ENCODE data around the gene TTC9B.

TTC9B gene

DNA sequence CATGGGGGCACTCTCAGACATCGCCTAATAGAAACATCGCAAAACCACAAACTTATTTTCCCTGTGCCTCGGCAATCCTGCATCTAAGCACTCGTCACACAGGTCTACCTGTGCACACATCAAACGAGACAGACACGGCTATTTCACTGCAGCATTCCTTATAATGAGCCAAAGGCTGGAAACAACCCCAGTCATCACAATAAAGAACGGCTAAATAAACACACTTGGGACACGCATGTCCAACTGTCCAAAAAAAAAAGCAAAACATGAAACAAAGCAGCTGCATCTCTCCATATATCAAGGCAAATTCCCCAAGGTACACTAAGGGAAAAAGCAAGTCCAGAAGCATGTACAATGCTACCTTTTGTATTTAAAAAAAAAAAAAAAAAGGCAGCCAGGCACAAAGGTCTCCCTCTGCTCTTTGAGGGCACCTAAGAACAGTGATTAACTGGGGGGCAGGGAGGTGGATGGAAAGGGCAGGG is 35.5 kb upstream of the TTC9B start (continued):
- TF ChIP-seq TSHZ2 (CRISPR knock-in tag; IDR thresholded peaks at IDR 0.05) (no peak), ZC3H10 (CRISPR knock-in tag; IDR thresholded peaks at IDR 0.05) (no peak)
- TF ChIP-seq, protein P1, sequence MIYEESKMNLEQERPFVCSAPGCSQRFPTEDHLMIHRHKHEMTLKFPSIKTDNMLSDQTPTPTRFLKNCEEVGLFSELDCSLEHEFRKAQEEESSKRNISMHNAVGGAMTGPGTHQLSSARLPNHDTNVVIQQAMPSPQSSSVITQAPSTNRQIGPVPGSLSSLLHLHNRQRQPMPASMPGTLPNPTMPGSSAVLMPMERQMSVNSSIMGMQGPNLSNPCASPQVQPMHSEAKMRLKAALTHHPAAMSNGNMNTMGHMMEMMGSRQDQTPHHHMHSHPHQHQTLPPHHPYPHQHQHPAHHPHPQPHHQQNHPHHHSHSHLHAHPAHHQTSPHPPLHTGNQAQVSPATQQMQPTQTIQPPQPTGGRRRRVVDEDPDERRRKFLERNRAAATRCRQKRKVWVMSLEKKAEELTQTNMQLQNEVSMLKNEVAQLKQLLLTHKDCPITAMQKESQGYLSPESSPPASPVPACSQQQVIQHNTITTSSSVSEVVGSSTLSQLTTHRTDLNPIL (CRISPR knock-in tag; IDR thresholded peaks at IDR 0.05; ENCODE audit: low read depth): no peak

DNA sequence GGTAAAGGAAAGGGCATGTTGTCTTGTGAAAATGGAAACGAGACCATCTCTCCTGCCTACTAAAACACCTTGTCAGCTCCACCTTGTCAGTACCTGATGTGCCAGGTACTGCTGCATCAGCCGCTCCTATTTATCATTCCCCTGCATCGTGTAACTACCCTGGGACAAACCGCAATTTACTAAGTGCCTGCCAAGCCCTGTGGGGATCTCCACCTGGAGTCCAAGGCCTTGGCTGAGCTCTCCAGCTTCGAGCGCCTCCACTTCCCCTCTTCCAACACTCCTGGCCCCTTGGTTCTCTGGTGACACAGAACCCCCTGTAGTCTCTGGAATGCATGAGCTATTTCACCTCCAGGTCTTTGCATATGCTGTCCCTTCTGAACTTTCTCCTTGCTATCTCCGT is 34.2 kb upstream of the TTC9B start:
- ATAC-seq: no peak
- no peak for TF ChIP-seq ZNF70 (CRISPR knock-in tag; IDR thresholded peaks at IDR 0.05)
- TF ChIP-seq ZNF565 (CRISPR knock-in tag; conservative IDR thresholded peaks at IDR 0.05; ENCODE audit: low read depth): no peak
- TF ChIP-seq, protein P2, sequence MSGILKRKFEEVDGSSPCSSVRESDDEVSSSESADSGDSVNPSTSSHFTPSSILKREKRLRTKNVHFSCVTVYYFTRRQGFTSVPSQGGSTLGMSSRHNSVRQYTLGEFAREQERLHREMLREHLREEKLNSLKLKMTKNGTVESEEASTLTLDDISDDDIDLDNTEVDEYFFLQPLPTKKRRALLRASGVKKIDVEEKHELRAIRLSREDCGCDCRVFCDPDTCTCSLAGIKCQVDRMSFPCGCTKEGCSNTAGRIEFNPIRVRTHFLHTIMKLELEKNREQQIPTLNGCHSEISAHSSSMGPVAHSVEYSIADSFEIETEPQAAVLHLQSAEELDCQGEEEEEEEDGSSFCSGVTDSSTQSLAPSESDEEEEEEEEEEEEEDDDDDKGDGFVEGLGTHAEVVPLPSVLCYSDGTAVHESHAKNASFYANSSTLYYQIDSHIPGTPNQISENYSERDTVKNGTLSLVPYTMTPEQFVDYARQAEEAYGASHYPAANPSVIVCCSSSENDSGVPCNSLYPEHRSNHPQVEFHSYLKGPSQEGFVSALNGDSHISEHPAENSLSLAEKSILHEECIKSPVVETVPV (CRISPR knock-in tag; IDR thresholded peaks at IDR 0.05): no peak
- TF ChIP-seq SNAI2 (CRISPR knock-in tag; IDR thresholded peaks at IDR 0.05): no peak
- no peak for TF ChIP-seq POU6F1 (CRISPR knock-in tag; IDR thresholded peaks at IDR 0.05; ENCODE audit: borderline replicate concordance, low read depth)
- TF ChIP-seq ZFP3 (CRISPR knock-in tag; IDR thresholded peaks at IDR 0.05): no peak
- no peak for TF ChIP-seq RARB (CRISPR knock-in tag; IDR thresholded peaks at IDR 0.05)
- no peak for TF ChIP-seq ISL1 (CRISPR knock-in tag; IDR thresholded peaks at IDR 0.05)
- TF ChIP-seq TSHZ2 (CRISPR knock-in tag; IDR thresholded peaks at IDR 0.05): no peak
- TF ChIP-seq ESRRG (CRISPR knock-in tag; IDR thresholded peaks at IDR 0.05): no peak
- no peak for TF ChIP-seq BACH2 (CRISPR knock-in tag; IDR thresholded peaks at IDR 0.05; ENCODE audit: borderline replicate concordance)
- TF ChIP-seq, protein P1 (CRISPR knock-in tag; IDR thresholded peaks at IDR 0.05; ENCODE audit: low read depth): no peak
- no peak for TF ChIP-seq TOX (CRISPR knock-in tag; IDR thresholded peaks at IDR 0.05; ENCODE audit: borderline replicate concordance)
- TF ChIP-seq OSR1 (CRISPR knock-in tag; IDR thresholded peaks at IDR 0.05): no peak
- no peak for TF ChIP-seq PPARA (CRISPR knock-in tag; IDR thresholded peaks at IDR 0.05; ENCODE audit: borderline replicate concordance)
- TF ChIP-seq ZNF8 (CRISPR knock-in tag; IDR thresholded peaks at IDR 0.05): no peak
- no peak for TF ChIP-seq ARNTL (CRISPR knock-in tag; IDR thresholded peaks at IDR 0.05; ENCODE audit: borderline replicate concordance, low read depth)
- no peak for TF ChIP-seq TCF4 (CRISPR knock-in tag; IDR thresholded peaks at IDR 0.05; ENCODE audit: borderline replicate concordance)
- TF ChIP-seq, protein P3, sequence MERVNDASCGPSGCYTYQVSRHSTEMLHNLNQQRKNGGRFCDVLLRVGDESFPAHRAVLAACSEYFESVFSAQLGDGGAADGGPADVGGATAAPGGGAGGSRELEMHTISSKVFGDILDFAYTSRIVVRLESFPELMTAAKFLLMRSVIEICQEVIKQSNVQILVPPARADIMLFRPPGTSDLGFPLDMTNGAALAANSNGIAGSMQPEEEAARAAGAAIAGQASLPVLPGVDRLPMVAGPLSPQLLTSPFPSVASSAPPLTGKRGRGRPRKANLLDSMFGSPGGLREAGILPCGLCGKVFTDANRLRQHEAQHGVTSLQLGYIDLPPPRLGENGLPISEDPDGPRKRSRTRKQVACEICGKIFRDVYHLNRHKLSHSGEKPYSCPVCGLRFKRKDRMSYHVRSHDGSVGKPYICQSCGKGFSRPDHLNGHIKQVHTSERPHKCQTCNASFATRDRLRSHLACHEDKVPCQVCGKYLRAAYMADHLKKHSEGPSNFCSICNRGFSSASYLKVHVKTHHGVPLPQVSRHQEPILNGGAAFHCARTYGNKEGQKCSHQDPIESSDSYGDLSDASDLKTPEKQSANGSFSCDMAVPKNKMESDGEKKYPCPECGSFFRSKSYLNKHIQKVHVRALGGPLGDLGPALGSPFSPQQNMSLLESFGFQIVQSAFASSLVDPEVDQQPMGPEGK (CRISPR knock-in tag; IDR thresholded peaks at IDR 0.05; ENCODE audit: borderline replicate concordance): no peak
- no peak for TF ChIP-seq ZFP30 (CRISPR knock-in tag; IDR thresholded peaks at IDR 0.05)
